Mucosa of descending colon (tissue), 3 donors: ENCODE data around the gene MS4A6A. TPM values are rescaled to one million over a fixed set of nuclear protein-coding genes. Genes with fewer than 3 reads are reported as not detected.

Experiments used
- ATAC-seq: fragments of 200-7000 bp; cut with Tn5 transposase; one replicate; pipeline ENCODE4 v1.9.1; 2020; ENCODE audit warnings: mild to moderate bottlenecking, moderate library complexity
- DNase-seq, 3 donors: peaks; one replicate each; pipeline ENCODE4 v3.0.0-alpha.2; 2020
- H3K36me3 ChIP-seq: fragments of 200-600 bp; one replicate; pipeline ENCODE4 v1.8.0; 2021; ENCODE audit warnings: low read depth, mild to moderate bottlenecking
- H3K4me1 ChIP-seq: fragments of 200-600 bp; one replicate; pipeline ENCODE4 v1.8.0; 2021; ENCODE audit warnings: low read depth, mild to moderate bottlenecking
- H3K4me3 ChIP-seq: fragments of 200-600 bp; one replicate; pipeline ENCODE4 v1.8.0; 2021; ENCODE audit warnings: mild to moderate bottlenecking
- H3K9me3 ChIP-seq: fragments of 200-600 bp; one replicate; pipeline ENCODE4 v1.8.0; 2021; ENCODE audit warnings: mild to moderate bottlenecking
- CTCF ChIP-seq: fragments of 200-600 bp; IDR thresholded peaks from one replicate; pipeline ENCODE4 v1.8.0; 2022; ENCODE audit warnings: antibody characterized with exemption, mild to moderate bottlenecking
- intact Hi-C, 2 donors: fragments of 100-400 bp; cut with DNase I in 1 of 2; cut with micrococcal nuclease in 1 of 2; formaldehyde crosslinking; loops; one replicate each; pipeline versions ENCODE4 v1.11.0 to v1.11.1; 2022; cut with DNase I, micrococcal nuclease
- long read RNA-seq, 2 donors: library from polyadenylated mRNA; unstranded; transcript quantifications; one replicate each; pipeline ENCODE4 v2.0.0, GENCODE V29; 2019 to 2021
- total RNA-seq, 3 donors: library from RNA; stranded (reverse); fragmentation: NEBNext Ultra II Directional in 2 of 3; extraction: Animal tissue kit (Norgen Biotek cat#: 25700) in 2 of 3; gene quantifications; one replicate each; pipeline versions ENCODE4 v1.2.1 to v1.2.4, GENCODE V29; 2021 to 2023
- donor health status: DM: no; HTN: no; CAD: no; lungs with moderate emphysema.
- donor health status: DM: no; HTN: no; CAD: no.
- donor health status: DM: no; HTN: yes; CAD: no.

MS4A6A gene
- total RNA-seq = 10 to 100 TPM; 21.0 to 87.2 (median 85.8) TPM
- long read RNA-seq, donor 1, transcript MS4A6A-208 (6 exons, 1,806 nt) = major isoform, 15 of 32 reads
- long read RNA-seq, donor 1, partial matches to known transcripts = 8 of 32 reads
- long read RNA-seq, donor 1, other reads (novel, unspliced or antisense) = 6 of 32 reads
- long read RNA-seq, donor 2, transcript MS4A6A-208 (6 exons, 1,806 nt) = major isoform, 12 of 48 reads
- long read RNA-seq, donor 2, partial matches to known transcripts = 23 of 48 reads
- long read RNA-seq, donor 2, other reads (novel, unspliced or antisense) = 11 of 48 reads

- Histone ChIP-seq H3K4me3 (no peak within 1 kb of the TSS), H3K9me3 (no peaks in the 10 kb centered on the region), H3K36me3 (no peaks in the 10 kb centered on the region), H3K4me1 (no peaks in the 10 kb centered on the region)
- intact Hi-C loops = no loop called here
- DNase-seq (no peak), ATAC-seq (no peak)
- TF ChIP-seq CTCF = no peak
Observed at GRCh38 chr11:60182541-60183330, at the start of gene MS4A6A. TSS of gene MS4A6A (minus strand) at chr11:60183083. CDS start at chr11:60181727, 1,356 bp downstream.

- H3K4me3 ChIP-seq = no peak overlapping the region
- ATAC-seq (no peak), DNase-seq (no peak)
- TF ChIP-seq CTCF = no peak
- no peaks in the 10 kb centered on the region for H3K36me3 ChIP-seq
- no peaks in the 10 kb centered on the region for H3K4me1 ChIP-seq
- H3K9me3 ChIP-seq = no peaks in the 10 kb centered on the region
- intact Hi-C loops = no loop called here
Observed at GRCh38 chr11:60230681-60231080, 47.8 kb upstream of the MS4A6A start.

- ATAC-seq (no peak), DNase-seq (no peak)
- Histone ChIP-seq H3K4me3 (no peak overlapping the region), H3K4me1 (no peaks in the 10 kb centered on the region), H3K9me3 (no peaks in the 10 kb centered on the region), H3K36me3 (no peaks in the 10 kb centered on the region)
- TF ChIP-seq CTCF = no peak
- intact Hi-C loops = no loop called here
Observed at GRCh38 chr11:60222141-60222540, 39.3 kb upstream of the MS4A6A start.

GRCh38 chr11:60221692-60222091 is 38.8 kb upstream of the MS4A6A start:
- intact Hi-C loops = no loop called here
- Histone ChIP-seq H3K4me1 (no peaks in the 10 kb centered on the region), H3K9me3 (no peaks in the 10 kb centered on the region), H3K4me3 (no peak overlapping the region), H3K36me3 (no peaks in the 10 kb centered on the region)
- TF ChIP-seq CTCF = no peak
- ATAC-seq (no peak), DNase-seq (no peak)

GRCh38 chr11:60221181-60221580 is 38.3 kb upstream of the MS4A6A start:
- Histone ChIP-seq H3K36me3 (no peaks in the 10 kb centered on the region), H3K4me1 (no peaks in the 10 kb centered on the region), H3K9me3 (no peaks in the 10 kb centered on the region), H3K4me3 (no peak overlapping the region)
- no peak for TF ChIP-seq CTCF
- intact Hi-C loops = no loop called here
- ATAC-seq = no peak
- DNase-seq = no peak
